Measurements from ENCODE around the gene PMS2. TPM values are rescaled to one million over a fixed set of nuclear protein-coding genes. Genes with fewer than 3 reads are reported as not detected.

The PMS2 gene
- total and polyA plus RNA-seq, 9 of the 15 experiments (the other 6 are each of a cell fraction or from before 2014, with no cell fraction given), result 4.9 to 27.6 (median 16.5) TPM

DNA sequence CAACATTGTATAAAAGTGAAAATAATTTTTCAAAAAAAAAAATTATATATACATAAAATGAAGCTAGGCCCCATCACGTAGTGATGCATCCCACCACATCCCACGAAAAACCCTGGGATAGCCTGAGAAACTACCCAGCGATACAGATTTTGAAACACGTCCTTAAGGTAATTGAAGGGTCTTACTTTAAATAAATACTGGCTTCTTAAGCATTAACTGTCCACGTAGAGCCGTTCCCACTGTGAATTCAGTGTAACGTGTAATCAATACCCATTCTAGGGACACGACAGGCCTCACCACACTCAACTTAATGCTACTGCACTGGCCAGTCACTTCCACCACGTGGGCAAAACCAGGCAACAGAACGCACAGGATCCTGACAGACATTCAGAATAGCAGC, 26.3 kb upstream of the PMS2 start:
- intact Hi-C loops (cut with micrococcal nuclease), result no loop called here

More for the DNA sequence above, 26.3 kb upstream of the PMS2 start:
- H2AFZ ChIP-seq (ENCODE audit: low read depth, low read length), result no peak overlapping the region
- no peak for DNase-seq (ENCODE audit: extremely low read depth in 1 of 4, low spot score in 3 of 4)
- TF ChIP-seq, protein P1, sequence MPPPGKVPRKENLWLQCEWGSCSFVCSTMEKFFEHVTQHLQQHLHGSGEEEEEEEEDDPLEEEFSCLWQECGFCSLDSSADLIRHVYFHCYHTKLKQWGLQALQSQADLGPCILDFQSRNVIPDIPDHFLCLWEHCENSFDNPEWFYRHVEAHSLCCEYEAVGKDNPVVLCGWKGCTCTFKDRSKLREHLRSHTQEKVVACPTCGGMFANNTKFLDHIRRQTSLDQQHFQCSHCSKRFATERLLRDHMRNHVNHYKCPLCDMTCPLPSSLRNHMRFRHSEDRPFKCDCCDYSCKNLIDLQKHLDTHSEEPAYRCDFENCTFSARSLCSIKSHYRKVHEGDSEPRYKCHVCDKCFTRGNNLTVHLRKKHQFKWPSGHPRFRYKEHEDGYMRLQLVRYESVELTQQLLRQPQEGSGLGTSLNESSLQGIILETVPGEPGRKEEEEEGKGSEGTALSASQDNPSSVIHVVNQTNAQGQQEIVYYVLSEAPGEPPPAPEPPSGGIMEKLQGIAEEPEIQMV (tag; conservative IDR thresholded peaks at IDR 0.05; ENCODE audit: low read depth), result no peak
- TF ChIP-seq FUS (optimal IDR thresholded peaks at IDR 0.05; ENCODE audit: low read depth, low read length), result no peak
- no peak for TF ChIP-seq SRSF9 (IDR thresholded peaks at IDR 0.05; ENCODE audit: borderline replicate concordance, low read depth, low read length)
- no peak for TF ChIP-seq MEF2D (tag; conservative IDR thresholded peaks at IDR 0.05; ENCODE audit: low read depth)
- TF ChIP-seq RBFOX2 (IDR thresholded peaks at IDR 0.05; ENCODE audit: low read depth, low read length), result no peak
- TF ChIP-seq SREBF2 (CRISPR knock-in tag; IDR thresholded peaks at IDR 0.05), result no peak
- TF ChIP-seq NFRKB (IDR thresholded peaks at IDR 0.05; ENCODE audit: low read depth), result no peak
- no peak for TF ChIP-seq ZNF347 (CRISPR knock-in tag; IDR thresholded peaks at IDR 0.05; ENCODE audit: low read depth)
- no peak for TF ChIP-seq TCFL5 (CRISPR knock-in tag; conservative IDR thresholded peaks at IDR 0.05)
- TF ChIP-seq SMARCA4 (IDR thresholded peaks at IDR 0.05), result no peak
- TF ChIP-seq, protein P2, sequence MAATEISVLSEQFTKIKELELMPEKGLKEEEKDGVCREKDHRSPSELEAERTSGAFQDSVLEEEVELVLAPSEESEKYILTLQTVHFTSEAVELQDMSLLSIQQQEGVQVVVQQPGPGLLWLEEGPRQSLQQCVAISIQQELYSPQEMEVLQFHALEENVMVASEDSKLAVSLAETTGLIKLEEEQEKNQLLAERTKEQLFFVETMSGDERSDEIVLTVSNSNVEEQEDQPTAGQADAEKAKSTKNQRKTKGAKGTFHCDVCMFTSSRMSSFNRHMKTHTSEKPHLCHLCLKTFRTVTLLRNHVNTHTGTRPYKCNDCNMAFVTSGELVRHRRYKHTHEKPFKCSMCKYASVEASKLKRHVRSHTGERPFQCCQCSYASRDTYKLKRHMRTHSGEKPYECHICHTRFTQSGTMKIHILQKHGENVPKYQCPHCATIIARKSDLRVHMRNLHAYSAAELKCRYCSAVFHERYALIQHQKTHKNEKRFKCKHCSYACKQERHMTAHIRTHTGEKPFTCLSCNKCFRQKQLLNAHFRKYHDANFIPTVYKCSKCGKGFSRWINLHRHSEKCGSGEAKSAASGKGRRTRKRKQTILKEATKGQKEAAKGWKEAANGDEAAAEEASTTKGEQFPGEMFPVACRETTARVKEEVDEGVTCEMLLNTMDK (IDR thresholded peaks at IDR 0.05; ENCODE audit: borderline replicate concordance, insufficient read depth, low read depth, low read length, poor library complexity, severe bottlenecking), result no peak
- 0 out of 2 replicates have a peak, but pooled peaks have one; percentile 51 for TF ChIP-seq ZNF707 (CRISPR knock-in tag; conservative IDR thresholded peaks at IDR 0.05)
- TF ChIP-seq KLF6 (CRISPR knock-in tag; IDR thresholded peaks at IDR 0.05; ENCODE audit: borderline replicate concordance), result no peak
- TF ChIP-seq, protein P3, sequence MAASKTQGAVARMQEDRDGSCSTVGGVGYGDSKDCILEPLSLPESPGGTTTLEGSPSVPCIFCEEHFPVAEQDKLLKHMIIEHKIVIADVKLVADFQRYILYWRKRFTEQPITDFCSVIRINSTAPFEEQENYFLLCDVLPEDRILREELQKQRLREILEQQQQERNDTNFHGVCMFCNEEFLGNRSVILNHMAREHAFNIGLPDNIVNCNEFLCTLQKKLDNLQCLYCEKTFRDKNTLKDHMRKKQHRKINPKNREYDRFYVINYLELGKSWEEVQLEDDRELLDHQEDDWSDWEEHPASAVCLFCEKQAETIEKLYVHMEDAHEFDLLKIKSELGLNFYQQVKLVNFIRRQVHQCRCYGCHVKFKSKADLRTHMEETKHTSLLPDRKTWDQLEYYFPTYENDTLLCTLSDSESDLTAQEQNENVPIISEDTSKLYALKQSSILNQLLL (CRISPR knock-in tag; IDR thresholded peaks at IDR 0.05; ENCODE audit: borderline replicate concordance), result peak; percentile 62
- no peak for TF ChIP-seq TAF7 (tag; IDR thresholded peaks at IDR 0.05)
- no peaks in the 10 kb centered on the region for H3K27me3 ChIP-seq (ENCODE audit: control insufficient read depth in 2 of 2, insufficient read depth in 2 of 2, low read length in 2 of 2)
- no peak for ATAC-seq
- no peak overlapping the region for H3K4me2 ChIP-seq (ENCODE audit: insufficient read depth, low read length)
- H3K4me3 ChIP-seq, result no peak overlapping the region
- FAIRE-seq, result no peak
- H3K9ac ChIP-seq (ENCODE audit: insufficient read depth in 1 of 2, low read depth in 2 of 2, low read length in 2 of 2), result no peak overlapping the region
- H4K20me1 ChIP-seq (replicated peaks; ENCODE audit: control insufficient read depth, insufficient read depth, low read length), result no peaks in the 10 kb centered on the region; the same call in 1 of the 2 replicates
- no TSS peak for BruUV-seq (replicated peaks)
- no peak overlapping the region for H3K27ac ChIP-seq (ENCODE audit: extremely low read depth, low read depth, low read length)
- no peaks in the 10 kb centered on the region for H3K9me1 ChIP-seq (ENCODE audit: control insufficient read depth, insufficient read depth, low read length)
- in situ Hi-C loops (cut with MboI), result no loop called here
- CTCF ChIA-PET (ENCODE audit: low intra/inter-chr PET ratio), result no interaction called here
- H3K4me1 ChIP-seq (replicated peaks in 1 of 2; ENCODE audit: control insufficient read depth in 2 of 2, insufficient read depth in 2 of 2, low read length in 2 of 2), result peaks cover 3 to 5% of the 10 kb centered on the region in 2 experiments; a peak in 3 of 5 replicates
- H3K36me3 ChIP-seq (ENCODE audit: control insufficient read depth, insufficient read depth, low read length), result peaks cover 83% of the 10 kb centered on the region
- peaks cover 29% of the 10 kb centered on the region; the same call in 2 of the 3 replicates for H3K79me2 ChIP-seq (ENCODE audit: control insufficient read depth, insufficient read depth, low read length)
- H3K9me3 ChIP-seq (replicated peaks; ENCODE audit: control insufficient read depth, insufficient read depth, low read depth, low read length), result no peaks in the 10 kb centered on the region
- WGBS (ENCODE audit: insufficient coverage, low coverage, missing lambda C conversion rate), result 95% methylated on average over 10 of the region's 10 CpGs
- POLR2A ChIA-PET, result interaction anchor here (0.6 to 1.7 kb wide), 4 partner anchors 8 to 236 kb away, joined by 3 to 7 read pairs (median 5); no protein-coding TSS in a partner anchor
